K562 (cell line): Measurements from ENCODE around the gene RIIAD1. TPM values are rescaled to one million over a fixed set of nuclear protein-coding genes. Genes with fewer than 3 reads are reported as not detected.

Source experiments
- ATAC-seq: fragments of 200-7000 bp; cut with Tn5 transposase; 3 replicates; pipeline ENCODE4 v1.9.1; 2020; ENCODE audit warnings: moderate library complexity
- BruUV-seq: library from RNA; stranded (reverse); fragments of 400-500 nt; replicated peaks from 2 replicates; lab custom pipeline; 2021; lab: Mats Ljungman, UMichigan
- CTCF ChIA-PET: fragments of 300-600 bp; formaldehyde crosslinking; extraction: SDS; loops from one replicate; lab custom pipeline; 2021; ENCODE audit warnings: low intra/inter-chr PET ratio; lab: Yijun Ruan, JAX
- POLR2A ChIA-PET: fragments of 300-600, 350-650 bp; sonication (Branson Sonifier 250); formaldehyde crosslinking; extraction: SDS; loops from one replicate; lab custom pipeline; 2021; ENCODE audit warnings: antibody characterized with exemption, inconsistent platforms; lab: Yijun Ruan, JAX
- DNase-seq, 4 experiments: peaks; one replicate each; pipeline versions ENCODE4 v3.0.0 to v3.0.0-alpha.2; 2011 to 2018; ENCODE audit warnings: low spot score in 3 of 4, mixed read lengths in 3 of 4; ENCODE audit errors: extremely low read depth in 1 of 4
- FAIRE-seq: peaks from 2 replicates; lab custom pipeline; 2011; peaks lifted over from hg19 to GRCh38; lab: Jason Lieb, UNC
- H2AFZ ChIP-seq: 2 replicates; pipeline ENCODE4 v1.6.0; 2011; ENCODE audit warnings: low read depth, low read length, control low read depth, inconsistent platforms
- H3K27ac ChIP-seq: fragments of 200-600 bp; 3 replicates; pipeline ENCODE4 v1.8.0; 2011; ENCODE audit warnings: low read depth, mild to moderate bottlenecking, control low read depth, inconsistent platforms, low read length, moderate library complexity, mixed read lengths; ENCODE audit errors: extremely low read depth
- H3K27me3 ChIP-seq, 2 experiments: fragments of 300-600 bp in 1 of 2; 2 replicates in 1 of 2; 3 replicates in 1 of 2; pipeline versions ENCODE4 v1.6.0 to v1.8.0; 2011; ENCODE audit warnings: inconsistent platforms in 2 of 2, low read length in 2 of 2, mild to moderate bottlenecking in 1 of 2, mixed read lengths in 1 of 2, moderate library complexity in 1 of 2; ENCODE audit not compliant: control insufficient read depth in 2 of 2, insufficient read depth in 2 of 2
- H3K36me3 ChIP-seq: fragments of 300-600 bp; 3 replicates; pipeline ENCODE4 v1.8.0; 2011; ENCODE audit warnings: mild to moderate bottlenecking, low read length, inconsistent platforms; ENCODE audit not compliant: control insufficient read depth, insufficient read depth
- H3K4me1 ChIP-seq, 2 experiments: fragments of 200-600 bp in 1 of 2; replicated peaks in 1 of 2; 2 replicates in 1 of 2; 3 replicates in 1 of 2; pipeline versions ENCODE4 v1.5.1 to v1.8.0; 2011; ENCODE audit warnings: inconsistent platforms in 2 of 2, low read length in 2 of 2, mild to moderate bottlenecking in 1 of 2, mixed read lengths in 1 of 2, moderate library complexity in 1 of 2; ENCODE audit not compliant: control insufficient read depth in 2 of 2, insufficient read depth in 2 of 2
- H3K4me2 ChIP-seq: 2 replicates; pipeline ENCODE4 v1.6.1; 2011; ENCODE audit warnings: low read length, control low read depth, inconsistent platforms, mixed read lengths; ENCODE audit not compliant: insufficient read depth
- H3K4me3 ChIP-seq: fragments of 200-600 bp; sonication (generic), shearing (Covaris generic); 2 replicates; pipeline ENCODE4 v1.5.1; 2016; ENCODE audit warnings: control low read depth, inconsistent platforms
- H3K79me2 ChIP-seq: fragments of 200-600 bp; 3 replicates; pipeline ENCODE4 v1.8.0; 2011; ENCODE audit warnings: low read length, inconsistent platforms; ENCODE audit not compliant: control insufficient read depth, insufficient read depth
- H3K9ac ChIP-seq, 2 experiments: 2 replicates each; pipeline versions ENCODE4 v1.6.0 to v1.6.1; 2011; ENCODE audit warnings: low read depth in 2 of 2, low read length in 2 of 2, control low read depth in 1 of 2, inconsistent platforms in 1 of 2, mild to moderate bottlenecking in 1 of 2, mixed read lengths in 1 of 2; ENCODE audit not compliant: insufficient read depth in 1 of 2
- H3K9me1 ChIP-seq: one replicate; pipeline ENCODE4 v1.6.0; 2011; ENCODE audit warnings: inconsistent platforms, mild to moderate bottlenecking, low read length, moderate library complexity; ENCODE audit not compliant: control insufficient read depth, insufficient read depth
- H3K9me3 ChIP-seq: replicated peaks from 2 replicates; pipeline ENCODE4 v1.5.1; 2011; ENCODE audit warnings: low read depth, low read length, inconsistent platforms; ENCODE audit not compliant: control insufficient read depth, insufficient read depth
- H4K20me1 ChIP-seq: replicated peaks from 2 replicates; pipeline ENCODE4 v1.6.1; 2011; ENCODE audit warnings: low read length, inconsistent platforms, mixed read lengths; ENCODE audit not compliant: control insufficient read depth, insufficient read depth
- TAF9B ChIP-seq: fragments of 450-650 bp; IDR thresholded peaks from 2 replicates; pipeline ENCODE4 v1.6.1; 2018; ENCODE audit warnings: mild to moderate bottlenecking; ENCODE audit not compliant: partially characterized antibody
- WGBS: fragments of 100-300 bp; shearing (Covaris generic); methylation state at CpG from one replicate; pipeline ENCODE4 v1.1.6; 2016; ENCODE audit warnings: low coverage, mixed read lengths; ENCODE audit not compliant: insufficient coverage; ENCODE audit errors: missing lambda C conversion rate; 5-methylcytosine and 5-hydroxymethylcytosine counted together
- in situ Hi-C: fragments of 300-500 bp; cut with MboI; formaldehyde crosslinking; loops from 4 replicates; pipeline ENCODE4 v1.15.0; 2018; ENCODE audit warnings: inconsistent platforms, mixed read lengths
- intact Hi-C: fragments of 100-400 bp; cut with micrococcal nuclease; formaldehyde crosslinking; loops from 2 replicates; pipeline ENCODE4 v1.14.2; 2022
- polyA plus RNA-seq, 8 experiments: library from polyadenylated mRNA; depleted of rRNA in 4 of 8; stranded (reverse) in 5 of 8; unstranded in 3 of 8; fragments of >200 nt; fragmentation: Nextera tagmentation in 2 of 8; fragmentation: Illumina TruSeq in 1 of 8; extraction: Ambion mirVana in 2 of 8; extraction: Trizol in 1 of 8; gene quantifications; 2 replicates each; pipeline versions ENCODE4 v1.2.1 to v1.2.3, GENCODE V29; 2011 to 2014; ENCODE audit warnings: inconsistent platforms in 1 of 8, missing spikeins in 1 of 8
- total RNA-seq, 7 experiments: library from RNA; depleted of rRNA in 6 of 7; stranded (reverse); fragments of >200 nt in 6 of 7; fragmentation: Illumina TruSeq in 2 of 7; extraction: Trizol in 2 of 7; gene quantifications; 2 replicates each; pipeline versions ENCODE4 v1.2.1 to v1.2.3, GENCODE V29; 2011 to 2021; ENCODE audit warnings: low replicate concordance in 1 of 7
- TF ChIP-seq, protein P1 (sequence below), 2 experiments: fragments of 450-650 bp; formaldehyde crosslinking in 1 of 2; IDR thresholded peaks; 2 replicates each; pipeline versions ENCODE4 v1.4.0 to v1.6.1; 2014 to 2020; ENCODE audit warnings: mild to moderate bottlenecking in 2 of 2, borderline replicate concordance in 1 of 2, low read depth in 1 of 2

Gene RIIAD1
- total and polyA plus RNA-seq, 9 of the 15 experiments (the other 6 are each of a cell fraction or from before 2014, with no cell fraction given), result not detected

DNA sequence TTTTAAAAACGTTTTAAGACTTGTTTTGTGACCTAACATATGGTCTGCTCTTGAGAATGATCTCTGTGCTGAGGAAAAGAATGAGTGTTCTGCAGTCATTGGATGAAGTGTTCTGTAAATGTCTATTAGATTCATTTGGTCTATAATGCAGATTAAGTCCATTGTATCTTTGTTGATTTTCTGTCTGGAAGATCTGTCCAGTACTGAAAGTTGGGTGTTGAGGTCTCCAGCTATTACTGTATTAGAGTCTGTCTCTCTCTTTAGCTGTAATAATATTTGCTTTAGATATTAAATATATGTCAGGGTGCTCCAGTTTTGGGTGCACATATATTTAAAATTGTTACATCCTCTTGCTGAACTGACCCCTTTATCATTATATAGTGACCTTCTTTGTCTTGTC, 47.9 kb upstream of the RIIAD1 start:
- no peaks in the 10 kb centered on the region for H3K9me1 ChIP-seq
- in situ Hi-C loops, result no loop called here
- POLR2A ChIA-PET, result no interaction called here

More for the DNA sequence above, 47.9 kb upstream of the RIIAD1 start:
- Histone ChIP-seq H3K27ac (no peak overlapping the region), H2AFZ (no peak overlapping the region), H3K4me1 (peaks cover 0 to 2% of the 10 kb centered on the region in 2 experiments; a peak in 2 of 5 replicates), H3K4me3 (no peak overlapping the region), H3K79me2 (no peaks in the 10 kb centered on the region), H3K4me2 (no peak overlapping the region), H3K36me3 (peaks cover 9% of the 10 kb centered on the region; the same call in 1 of the 3 replicates), H3K9me3 (no peaks in the 10 kb centered on the region), H3K27me3 (no peaks in the 10 kb centered on the region), H3K9ac (no peak overlapping the region), H4K20me1 (no peaks in the 10 kb centered on the region)
- no TSS peak for BruUV-seq
- intact Hi-C loops, result no loop called here
- TF ChIP-seq, protein P1, sequence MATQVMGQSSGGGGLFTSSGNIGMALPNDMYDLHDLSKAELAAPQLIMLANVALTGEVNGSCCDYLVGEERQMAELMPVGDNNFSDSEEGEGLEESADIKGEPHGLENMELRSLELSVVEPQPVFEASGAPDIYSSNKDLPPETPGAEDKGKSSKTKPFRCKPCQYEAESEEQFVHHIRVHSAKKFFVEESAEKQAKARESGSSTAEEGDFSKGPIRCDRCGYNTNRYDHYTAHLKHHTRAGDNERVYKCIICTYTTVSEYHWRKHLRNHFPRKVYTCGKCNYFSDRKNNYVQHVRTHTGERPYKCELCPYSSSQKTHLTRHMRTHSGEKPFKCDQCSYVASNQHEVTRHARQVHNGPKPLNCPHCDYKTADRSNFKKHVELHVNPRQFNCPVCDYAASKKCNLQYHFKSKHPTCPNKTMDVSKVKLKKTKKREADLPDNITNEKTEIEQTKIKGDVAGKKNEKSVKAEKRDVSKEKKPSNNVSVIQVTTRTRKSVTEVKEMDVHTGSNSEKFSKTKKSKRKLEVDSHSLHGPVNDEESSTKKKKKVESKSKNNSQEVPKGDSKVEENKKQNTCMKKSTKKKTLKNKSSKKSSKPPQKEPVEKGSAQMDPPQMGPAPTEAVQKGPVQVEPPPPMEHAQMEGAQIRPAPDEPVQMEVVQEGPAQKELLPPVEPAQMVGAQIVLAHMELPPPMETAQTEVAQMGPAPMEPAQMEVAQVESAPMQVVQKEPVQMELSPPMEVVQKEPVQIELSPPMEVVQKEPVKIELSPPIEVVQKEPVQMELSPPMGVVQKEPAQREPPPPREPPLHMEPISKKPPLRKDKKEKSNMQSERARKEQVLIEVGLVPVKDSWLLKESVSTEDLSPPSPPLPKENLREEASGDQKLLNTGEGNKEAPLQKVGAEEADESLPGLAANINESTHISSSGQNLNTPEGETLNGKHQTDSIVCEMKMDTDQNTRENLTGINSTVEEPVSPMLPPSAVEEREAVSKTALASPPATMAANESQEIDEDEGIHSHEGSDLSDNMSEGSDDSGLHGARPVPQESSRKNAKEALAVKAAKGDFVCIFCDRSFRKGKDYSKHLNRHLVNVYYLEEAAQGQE (IDR thresholded peaks at IDR 0.05; ENCODE audit: borderline replicate concordance), result 0 out of 2 replicates have a peak, but pooled peaks have one; percentile 19
- TF ChIP-seq, protein P1 (CRISPR knock-in tag; IDR thresholded peaks at IDR 0.05; ENCODE audit: low read depth), result no peak
- TF ChIP-seq TAF9B, result no peak
- WGBS, result 5% methylated on average over 1 of the region's 1 CpG
- CTCF ChIA-PET, result no interaction called here
- ATAC-seq (no peak), FAIRE-seq (no peak), DNase-seq (no peak)
